ENCODE data around the gene ERP29.
"Not testable (repeated sequence)": the region's sequence is repeated elsewhere in the genome, so short reads cannot be mapped to it uniquely, and the experiment has no call there.

ERP29 gene

DNA sequence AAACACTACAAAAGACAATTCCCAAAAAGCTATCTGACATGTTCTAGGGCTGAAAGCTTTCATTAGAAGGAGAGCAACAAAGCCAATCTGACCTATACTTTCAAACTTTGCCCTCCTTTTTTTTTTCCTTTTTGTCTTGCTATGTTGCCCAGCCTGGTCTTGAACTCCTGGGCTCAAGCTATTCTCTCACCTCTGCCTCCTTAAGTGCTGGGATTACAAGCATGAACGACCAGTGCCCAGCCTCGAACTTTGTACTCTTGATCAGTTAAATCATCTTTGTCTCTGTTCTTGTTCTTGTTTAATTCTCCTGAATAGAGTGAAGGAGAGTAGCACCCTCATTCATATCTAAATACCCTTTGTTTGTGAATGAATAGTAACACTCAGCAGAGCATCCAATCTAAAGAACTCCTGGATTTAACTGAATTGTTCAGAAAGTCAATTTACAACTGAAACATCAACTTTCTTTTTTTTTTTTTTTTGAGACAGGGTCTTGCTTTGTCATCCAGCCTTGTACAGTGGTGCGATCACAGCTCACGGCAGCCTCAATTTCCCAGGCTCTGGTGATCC, 22.1 kb downstream of the ERP29 start:
- no peak for DNase-seq (ENCODE audit: low read depth in 2 of 2)

DNA sequence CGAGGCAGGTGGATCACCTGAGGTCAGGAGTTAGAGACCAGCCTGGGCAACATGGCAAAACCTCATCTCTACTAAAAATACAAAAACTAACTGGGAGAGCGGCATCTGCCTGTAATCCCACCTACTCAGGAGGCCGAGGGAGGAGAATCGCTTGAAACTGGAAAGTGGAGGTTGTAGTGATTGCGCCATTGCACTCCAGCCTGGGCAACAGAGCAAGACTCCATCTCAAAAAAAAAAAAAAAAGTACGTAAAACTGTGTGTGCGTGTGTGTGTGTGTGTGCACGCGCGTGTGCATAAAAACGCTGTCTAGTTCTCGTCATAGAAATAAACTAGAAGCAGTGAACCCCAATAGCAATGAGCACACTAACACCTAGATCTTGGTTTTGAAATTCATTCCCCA, 23.4 kb downstream of the ERP29 start:
- not testable (repeated sequence) for DNase-seq (ENCODE audit: low read depth in 2 of 2)

DNA sequence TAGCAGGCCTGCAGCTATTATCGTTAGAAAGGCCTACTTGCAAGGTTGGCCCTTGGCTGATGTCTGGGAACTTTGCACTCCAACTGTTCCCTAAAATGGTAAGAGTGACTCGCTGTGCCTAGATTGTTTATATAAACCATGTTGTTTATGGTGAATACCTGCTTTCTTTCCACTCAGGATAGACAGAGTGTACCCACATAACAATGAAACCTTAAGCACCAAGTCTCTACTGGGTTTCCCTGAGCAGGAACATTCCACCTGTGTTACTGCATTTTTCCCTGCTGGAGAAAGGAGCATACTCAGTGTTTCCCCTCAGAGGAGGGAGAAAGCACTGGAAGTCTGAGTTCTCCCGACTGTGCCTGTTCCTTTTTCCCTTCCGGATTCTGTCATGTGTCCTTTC, 32.8 kb downstream of the ERP29 start:
- DNase-seq (ENCODE audit: low read depth in 2 of 2) = no peak

DNA sequence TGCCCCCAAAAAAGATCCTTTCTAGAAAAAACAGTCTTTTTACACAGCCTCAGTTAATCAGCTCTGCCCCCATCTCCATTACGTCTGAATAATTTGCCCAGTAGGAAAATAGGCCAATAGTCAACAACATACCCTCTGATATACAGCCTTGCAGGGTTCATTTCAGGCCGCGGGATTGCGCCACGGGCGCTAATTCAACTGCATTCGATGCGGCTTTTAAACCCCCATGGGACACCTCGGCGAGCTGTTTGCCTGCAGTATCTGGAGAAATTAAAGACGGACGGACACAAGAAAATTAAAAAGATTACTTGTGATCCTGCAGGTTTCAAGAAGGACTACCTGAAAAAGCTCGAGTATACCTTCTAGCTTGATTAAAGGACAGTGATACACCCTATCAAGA, 36.1 kb downstream of the ERP29 start:
- DNase-seq (ENCODE audit: low read depth in 2 of 2) = no peak

DNA sequence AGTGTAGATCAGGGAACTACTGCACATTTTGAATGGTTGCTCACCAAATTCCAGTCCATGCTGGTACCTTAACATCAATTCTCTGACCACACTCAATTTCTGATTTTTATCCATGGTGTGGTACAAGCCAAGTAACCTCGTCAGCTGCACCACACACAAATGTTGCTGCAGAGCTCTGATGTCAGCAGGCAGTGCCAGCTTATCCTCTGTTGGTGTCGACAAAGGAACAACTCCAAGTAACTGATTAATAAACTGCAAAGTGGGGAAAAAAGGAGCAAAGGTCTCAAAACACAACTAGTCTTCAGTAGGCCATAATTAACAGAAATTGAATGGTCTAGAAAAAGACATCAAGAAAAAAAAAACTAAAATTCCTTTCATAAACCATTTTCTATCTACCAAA, 47.9 kb downstream of the ERP29 start:
- DNase-seq (ENCODE audit: low read depth in 2 of 2) = no peak

DNA sequence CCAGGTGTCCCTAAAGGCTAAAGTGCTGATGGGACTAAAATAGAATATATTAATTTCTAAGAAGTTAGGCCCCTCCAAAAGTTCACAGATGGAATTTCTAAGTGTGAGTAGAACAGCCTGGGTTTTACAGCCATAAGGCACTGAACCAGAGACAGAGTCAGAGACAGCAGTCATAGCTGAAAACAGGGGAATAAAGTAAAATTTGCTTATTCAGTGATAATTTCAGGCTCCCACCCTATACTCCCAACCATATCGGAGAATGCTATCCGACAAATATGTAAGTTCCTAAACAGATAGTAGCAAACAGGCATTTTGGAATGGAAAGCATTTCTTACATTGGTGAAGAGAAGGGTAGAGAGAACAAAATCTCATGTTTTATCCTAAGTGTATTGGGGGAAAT, 50.0 kb downstream of the ERP29 start:
- no peak for DNase-seq (ENCODE audit: low read depth in 2 of 2)

DNA sequence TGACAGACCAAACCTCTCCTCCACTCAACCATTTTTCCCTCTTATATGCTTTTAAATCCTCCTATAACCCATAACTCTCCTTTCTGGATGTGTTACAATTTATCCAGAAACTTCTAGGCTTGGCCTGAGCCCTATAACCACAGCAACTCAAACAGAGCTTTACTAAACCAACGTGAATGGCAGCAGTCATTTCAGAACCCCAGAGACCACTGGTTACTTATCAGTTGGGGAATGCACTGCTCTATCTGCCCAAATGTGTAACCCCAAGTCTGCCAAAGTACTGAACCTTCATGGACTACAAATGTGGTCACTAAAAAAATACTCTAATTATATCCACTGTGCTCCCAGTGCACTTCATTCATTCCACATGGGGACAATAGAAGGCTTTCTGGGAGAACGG, 53.3 kb downstream of the ERP29 start:
- DNase-seq (ENCODE audit: low read depth in 2 of 2) = no peak

Data from stimulated activated CD8-positive, alpha-beta memory T cell treated with anti-CD3 and anti-CD28 coated beads, Interleukin-2, amount 100 ng/mL, for 48 hours (primary cell).